H1 (cell line): ENCODE measurements around the gene SSH2. TPM values are rescaled to one million over a fixed set of nuclear protein-coding genes. Genes with fewer than 3 reads are reported as not detected.
"Not testable (repeated sequence)": the region's sequence is repeated elsewhere in the genome, so short reads cannot be mapped to it uniquely, and the experiment has no call there.

ENCODE experiments used
- CTCF ChIA-PET: fragments of 300-600 bp; sonication (Branson Sonifier 250); formaldehyde crosslinking; loops from one replicate; lab custom pipeline; 2021; ENCODE audit not compliant: partially characterized antibody; lab: Charles Lee
- POLR2A ChIA-PET: fragments of 300-600 bp; sonication (Branson Sonifier 250); formaldehyde crosslinking; loops from one replicate; lab custom pipeline; 2021; ENCODE audit warnings: inconsistent platforms; ENCODE audit not compliant: partially characterized antibody; lab: Charles Lee
- DNase-seq, 2 experiments: peaks; one replicate each; pipeline versions ENCODE4 v3.0.0 to v3.0.0-alpha.2; 2010 to 2022; ENCODE audit warnings: low spot score in 2 of 2, low read depth in 1 of 2, mixed read lengths in 1 of 2
- FAIRE-seq: peaks from 2 replicates; lab custom pipeline; 2011; peaks lifted over from hg19 to GRCh38; lab: Jason Lieb, UNC
- H2AFZ ChIP-seq: 2 replicates; pipeline ENCODE4 v1.8.1; 2012; ENCODE audit warnings: low read length, inconsistent platforms
- H2AK5ac ChIP-seq: 2 replicates; pipeline ENCODE4 v1.6.1; 2013; ENCODE audit warnings: low read depth, low read length
- H2BK120ac ChIP-seq: replicated peaks from 2 replicates; pipeline ENCODE3; 2013; ENCODE audit warnings: low read depth, low read length, inconsistent platforms
- H2BK12ac ChIP-seq: 2 replicates; pipeline ENCODE4 v1.6.1; 2013; ENCODE audit warnings: low read depth, low read length
- H2BK15ac ChIP-seq: 2 replicates; pipeline ENCODE4 v1.6.1; 2013; ENCODE audit warnings: low read length
- H2BK20ac ChIP-seq: 2 replicates; pipeline ENCODE4 v1.6.1; 2013; ENCODE audit warnings: low read length
- H2BK5ac ChIP-seq: 2 replicates; pipeline ENCODE4 v1.6.1; 2013; ENCODE audit warnings: low read depth, low read length
- H3K14ac ChIP-seq: 2 replicates; pipeline ENCODE4 v1.6.1; 2013; ENCODE audit warnings: inconsistent platforms; ENCODE audit not compliant: insufficient read length
- H3K18ac ChIP-seq: 2 replicates; pipeline ENCODE4 v1.6.1; 2013; ENCODE audit warnings: low read length; ENCODE audit errors: extremely low read depth
- H3K23ac ChIP-seq: 2 replicates; pipeline ENCODE4 v1.6.1; 2013; ENCODE audit warnings: inconsistent platforms; ENCODE audit not compliant: insufficient read length
- H3K23me2 ChIP-seq: 2 replicates; pipeline ENCODE4 v1.6.1; 2013; ENCODE audit warnings: low read depth, low read length
- H3K27ac ChIP-seq: 2 replicates; pipeline ENCODE4 v1.6.1; 2011; ENCODE audit warnings: low read depth, low read length, inconsistent platforms
- H3K27me3 ChIP-seq, 4 experiments: replicated peaks in 1 of 4; 1 replicate in 1 of 4; 2 replicates in 3 of 4; pipeline versions ENCODE4 v1.6.1 to v1.8.1; 2011 to 2013; ENCODE audit warnings: low read length in 3 of 4, mild to moderate bottlenecking in 3 of 4, inconsistent platforms in 2 of 4, mixed read lengths in 2 of 4, moderate library complexity in 1 of 4; ENCODE audit not compliant: control insufficient read depth in 3 of 4, insufficient read depth in 3 of 4; ENCODE audit errors: extremely low read depth in 1 of 4
- H3K36me3 ChIP-seq, 4 experiments: 2 replicates each; pipeline versions ENCODE4 v1.6.1 to v1.8.1; 2011 to 2013; ENCODE audit warnings: mild to moderate bottlenecking in 4 of 4, low read length in 3 of 4, moderate library complexity in 2 of 4, control low read depth in 1 of 4, inconsistent platforms in 1 of 4; ENCODE audit not compliant: insufficient read depth in 4 of 4, control insufficient read depth in 2 of 4
- H3K4ac ChIP-seq: replicated peaks from 2 replicates; pipeline ENCODE3; 2013; ENCODE audit warnings: low read length, low read depth, mixed read lengths, inconsistent platforms; ENCODE audit not compliant: insufficient read length
- H3K4me1 ChIP-seq, 4 experiments: replicated peaks in 1 of 4; 1 replicate in 1 of 4; 2 replicates in 3 of 4; pipeline versions ENCODE4 v1.6.1 to v1.8.1; 2011 to 2013; ENCODE audit warnings: low read length in 3 of 4, inconsistent platforms in 2 of 4, mixed read lengths in 1 of 4; ENCODE audit not compliant: insufficient read depth in 4 of 4, control insufficient read depth in 3 of 4
- H3K4me2 ChIP-seq, 2 experiments: 2 replicates each; pipeline versions ENCODE4 v1.6.1 to v1.8.1; 2011 to 2013; ENCODE audit warnings: low read depth in 2 of 2, low read length in 2 of 2, control low read depth in 1 of 2, inconsistent platforms in 1 of 2, mild to moderate bottlenecking in 1 of 2; ENCODE audit not compliant: insufficient read depth in 1 of 2
- H3K4me3 ChIP-seq, 4 experiments: fragments of 200-600, 300-600 bp in 1 of 4; sonication (generic), shearing (Covaris generic), sonication (Bioruptor Twin) in 1 of 4; 2 replicates each; pipeline versions ENCODE4 v1.5.1 to v1.8.1; 2011 to 2016; ENCODE audit warnings: low read length in 4 of 4, low read depth in 3 of 4, control low read depth in 2 of 4, inconsistent platforms in 2 of 4, mild to moderate bottlenecking in 2 of 4, mixed read lengths in 1 of 4, moderate library complexity in 1 of 4; ENCODE audit not compliant: insufficient read depth in 2 of 4; ENCODE audit errors: extremely low read depth in 1 of 4
- H3K56ac ChIP-seq: replicated peaks from 2 replicates; pipeline ENCODE3; 2013; ENCODE audit warnings: low read depth, mild to moderate bottlenecking, mixed read lengths, low read length, inconsistent platforms; ENCODE audit not compliant: insufficient read length
- H3K79me1 ChIP-seq: 2 replicates; pipeline ENCODE4 v1.6.1; 2013; ENCODE audit warnings: low read depth, low read length, control low read depth
- H3K79me2 ChIP-seq, 2 experiments: 2 replicates each; pipeline versions ENCODE4 v1.6.1 to v1.8.1; 2012 to 2013; ENCODE audit warnings: low read length in 2 of 2, mild to moderate bottlenecking in 2 of 2, inconsistent platforms in 1 of 2; ENCODE audit not compliant: insufficient read depth in 2 of 2, control insufficient read depth in 1 of 2
- H3K9ac ChIP-seq, 4 experiments: replicated peaks in 1 of 4; 1 replicate in 1 of 4; 2 replicates in 3 of 4; pipeline versions ENCODE4 v1.6.1 to v1.8.1; 2011 to 2013; ENCODE audit warnings: low read depth in 3 of 4, low read length in 3 of 4, control low read depth in 2 of 4, mild to moderate bottlenecking in 2 of 4, moderate library complexity in 2 of 4, inconsistent platforms in 1 of 4; ENCODE audit errors: extremely low read depth in 1 of 4
- H3K9me3 ChIP-seq, 2 experiments: 2 replicates each; pipeline versions ENCODE4 v1.6.1 to v1.8.1; 2012 to 2013; ENCODE audit warnings: mild to moderate bottlenecking in 2 of 2, moderate library complexity in 2 of 2, control low read depth in 1 of 2, inconsistent platforms in 1 of 2, low read depth in 1 of 2, low read length in 1 of 2, mixed read lengths in 1 of 2; ENCODE audit not compliant: insufficient read depth in 2 of 2
- H4K20me1 ChIP-seq, 2 experiments: replicated peaks in 1 of 2; 2 replicates each; pipeline versions ENCODE3 to v1.8.1; 2011 to 2013; ENCODE audit warnings: inconsistent platforms in 2 of 2, low read length in 2 of 2, mild to moderate bottlenecking in 1 of 2; ENCODE audit not compliant: insufficient read depth in 2 of 2, control insufficient read depth in 1 of 2
- H4K5ac ChIP-seq: 2 replicates; pipeline ENCODE4 v1.6.1; 2013; ENCODE audit warnings: low read length, low read depth, mixed read lengths, inconsistent platforms; ENCODE audit not compliant: insufficient read length
- H4K8ac ChIP-seq: 2 replicates; pipeline ENCODE4 v1.8.0; 2013; ENCODE audit warnings: mild to moderate bottlenecking, moderate library complexity, low read length, inconsistent platforms; ENCODE audit not compliant: insufficient read depth; ENCODE audit errors: extremely low read depth
- H4K91ac ChIP-seq: replicated peaks from 2 replicates; pipeline ENCODE3; 2013; ENCODE audit warnings: low read length, mixed read lengths, inconsistent platforms; ENCODE audit not compliant: insufficient read length
- POLR2AphosphoS5 ChIP-seq: IDR thresholded peaks from 2 replicates; pipeline ENCODE4 v1.6.1; 2011; ENCODE audit warnings: low read depth, low read length
- YY1 ChIP-seq: IDR thresholded peaks from 2 replicates; pipeline ENCODE4 v1.6.1; 2011; ENCODE audit warnings: low read depth, mild to moderate bottlenecking, low read length
- WGBS, 2 experiments: shearing (Covaris generic) in 1 of 2; methylation state at CpG; one replicate each; pipeline versions ENCODE4 v1.1.6 to v1.1.7; 2013 to 2015; ENCODE audit warnings: low lambda C conversion rate in 2 of 2, mixed read lengths in 2 of 2, inconsistent platforms in 1 of 2, low coverage in 1 of 2, missing lambda C conversion rate in 1 of 2; ENCODE audit not compliant: insufficient replicate concordance in 2 of 2, insufficient coverage in 1 of 2, insufficient read length in 1 of 2; ENCODE audit errors: extremely low coverage in 1 of 2, missing lambda C conversion rate in 1 of 2; 5-methylcytosine and 5-hydroxymethylcytosine counted together
- polyA plus RNA-seq, 7 experiments: library from polyadenylated mRNA; depleted of rRNA in 3 of 7; stranded (reverse) in 5 of 7; unstranded in 2 of 7; fragments of >200 nt in 5 of 7; fragments of 200-250 nt in 2 of 7; gene quantifications; 1 replicate in 5 of 7; 2 replicates in 1 of 7; 4 replicates in 1 of 7; pipeline versions ENCODE4 v1.2.1 to v1.2.3, GENCODE V29; 2011 to 2013; ENCODE audit warnings: missing spikeins in 2 of 7, mixed read lengths in 2 of 7
- total RNA-seq: library from RNA; stranded (reverse); fragmentation: NEBNext Ultra II Directional; extraction: Animal tissue kit (Norgen Biotek cat#: 25700); gene quantifications from 2 replicates; pipeline ENCODE4 v1.2.1, GENCODE V29; 2021

The SSH2 gene
- total and polyA plus RNA-seq, 2 of the 8 experiments (the other 6 are each of a cell fraction or from before 2014, with no cell fraction given) = 5.2 to 15.9 TPM

DNA sequence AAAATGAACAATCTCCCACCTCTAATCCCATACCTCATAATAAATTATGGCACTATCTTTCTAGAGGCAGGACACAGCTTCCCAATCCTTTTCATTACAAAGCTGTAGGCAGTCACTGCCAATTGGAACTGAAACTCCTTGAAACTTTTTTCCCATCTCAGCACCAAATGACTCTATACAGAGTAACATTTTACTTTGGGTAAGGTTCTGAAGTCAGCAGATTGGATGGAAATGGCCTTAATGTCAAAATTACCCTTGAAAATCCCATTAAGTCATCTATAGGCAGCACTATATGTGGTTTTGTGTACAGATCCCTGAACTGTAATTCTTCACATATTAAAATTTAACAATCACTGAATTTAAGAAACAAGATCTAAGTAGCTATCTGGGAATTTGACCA is 277.1 kb downstream of the SSH2 start (continued):
- TF ChIP-seq POLR2AphosphoS5 = no peak
- TF ChIP-seq YY1 = no peak
- TF ChIP-seq, all 59 proteins: peak for 0

GRCh38 chr17:29651913-29652312 is 278.1 kb downstream of the SSH2 start:
- H3K23me2 ChIP-seq, H3K27me3 ChIP-seq, FAIRE-seq, H4K91ac ChIP-seq, DNase-seq, H3K18ac ChIP-seq, H3K9ac ChIP-seq, H3K4ac ChIP-seq, H3K79me2 ChIP-seq, H4K20me1 ChIP-seq, H2BK15ac ChIP-seq, H4K5ac ChIP-seq, H3K27ac ChIP-seq, H3K23ac ChIP-seq, H3K14ac ChIP-seq, H2AK5ac ChIP-seq, H2AFZ ChIP-seq, H3K36me3 ChIP-seq, H3K4me1 ChIP-seq, H2BK5ac ChIP-seq, POLR2A ChIA-PET, H2BK120ac ChIP-seq, H3K4me2 ChIP-seq, H2BK12ac ChIP-seq, H4K8ac ChIP-seq, H3K4me3 ChIP-seq, H3K56ac ChIP-seq, H3K79me1 ChIP-seq, H3K9me3 ChIP-seq, H2BK20ac ChIP-seq: not testable (repeated sequence)
- 88% methylated on average over 7 of the region's 7 CpGs; no CpG with 5 or more reads in 1 of the 2 experiments for whole genome bisulfite sequencing, 2 experiments
- CTCF ChIA-PET = interaction anchor here (1.0 to 1.4 kb wide), 2 partner anchors 9 to 13 kb away, joined by 3 to 6 read pairs; no protein-coding TSS in a partner anchor
